Panc1 (cell line): ENCODE measurements around the gene KDM4B. TPM values are rescaled to one million over a fixed set of nuclear protein-coding genes. Genes with fewer than 3 reads are reported as not detected.

Experiments used
- ATAC-seq: fragments of 200-7000 bp; cut with Tn5 transposase; 2 replicates; pipeline ENCODE4 v1.9.1; 2020; ENCODE audit warnings: mild to moderate bottlenecking, moderate library complexity
- BruUV-seq: library from RNA; stranded (reverse); fragments of 400-500 nt; replicated peaks from 2 replicates; lab custom pipeline; 2021; lab: Mats Ljungman, UMichigan
- CTCF ChIA-PET: fragments of 300-600 bp; sonication (Branson Sonifier 250); formaldehyde crosslinking; loops from one replicate; lab custom pipeline; 2022; ENCODE audit warnings: antibody characterized with exemption; lab: Charles Lee
- POLR2A ChIA-PET: fragments of 300-600 bp; sonication (Branson Sonifier 250); formaldehyde crosslinking; loops from one replicate; lab custom pipeline; 2022; ENCODE audit warnings: antibody characterized with exemption; lab: Charles Lee
- DNase-seq: peaks from one replicate; pipeline ENCODE4 v3.0.0-alpha.2; 2010; ENCODE audit warnings: low read depth, low spot score
- H3K27ac ChIP-seq: 2 replicates; pipeline ENCODE4 v1.5.1; 2011; ENCODE audit warnings: mild to moderate bottlenecking, low read length, inconsistent platforms
- H3K27me3 ChIP-seq: fragments of 200-500 bp; sonication (Bioruptor generic); 2 replicates; pipeline ENCODE4 v1.6.0; 2014; ENCODE audit warnings: low read length, inconsistent platforms; ENCODE audit not compliant: control insufficient read depth, insufficient read depth
- H3K36me3 ChIP-seq: fragments of 200-500 bp; sonication (Bioruptor generic); 2 replicates; pipeline ENCODE4 v1.5.1; 2014; ENCODE audit warnings: inconsistent platforms, mild to moderate bottlenecking, low read length, moderate library complexity; ENCODE audit not compliant: control insufficient read depth, insufficient read depth
- H3K4me1 ChIP-seq: 2 replicates; pipeline ENCODE4 v1.5.1; 2011; ENCODE audit warnings: inconsistent platforms, mild to moderate bottlenecking, low read length, moderate library complexity; ENCODE audit not compliant: control insufficient read depth, insufficient read depth
- H3K4me3 ChIP-seq, 2 experiments: 2 replicates each; pipeline ENCODE4 v1.5.1; 2011 to 2012; ENCODE audit warnings: low read depth in 2 of 2, low read length in 2 of 2, mild to moderate bottlenecking in 2 of 2, inconsistent platforms in 1 of 2, moderate library complexity in 1 of 2
- H3K9me3 ChIP-seq: fragments of 200-500 bp; sonication (Bioruptor generic); 2 replicates; pipeline ENCODE4 v1.5.1; 2014; ENCODE audit warnings: low read depth, mild to moderate bottlenecking, inconsistent platforms, low read length, moderate library complexity; ENCODE audit not compliant: control insufficient read depth, insufficient read depth
- POLR2AphosphoS5 ChIP-seq: IDR thresholded peaks from 2 replicates; pipeline ENCODE4 v1.6.1; 2012; ENCODE audit warnings: mild to moderate bottlenecking, low read depth, low read length, moderate library complexity
- SIN3A ChIP-seq: IDR thresholded peaks from 2 replicates; pipeline ENCODE4 v1.6.1; 2012; ENCODE audit warnings: low read depth, mild to moderate bottlenecking, low read length, moderate library complexity, borderline replicate concordance; ENCODE audit not compliant: insufficient read depth
- TCF7L2 ChIP-seq: IDR thresholded peaks from 2 replicates; pipeline ENCODE4 v1.6.1; 2011; ENCODE audit warnings: mild to moderate bottlenecking, low read depth, low read length, inconsistent platforms
- in situ Hi-C: cut with HindIII; loops from 2 replicates; pipeline ENCODE4 v1.10.0; 2016; ENCODE audit warnings: low sequenced_read_pairs, low pct_unique_long_range_greater_than_20kb
- intact Hi-C: fragments of 100-400 bp; cut with micrococcal nuclease; formaldehyde crosslinking; loops from one replicate; pipeline ENCODE4 v1.10.0; 2022; ENCODE audit not compliant: unreplicated experiment
- total RNA-seq: library from RNA; stranded (reverse); gene quantifications from one replicate; pipeline ENCODE4 v1.2.1, GENCODE V29; 2021; ENCODE audit not compliant: unreplicated experiment
- TF ChIP-seq, protein P1 (sequence below): fragments of 450-650 bp; IDR thresholded peaks from 2 replicates; pipeline ENCODE4 v1.5.1; 2017; ENCODE audit warnings: mild to moderate bottlenecking
- TF ChIP-seq, protein P2 (sequence below), 2 experiments: IDR thresholded peaks; 2 replicates each; pipeline ENCODE4 v1.6.1; 2011 to 2012; ENCODE audit warnings: low read depth in 2 of 2, control low read depth in 1 of 2, low read length in 1 of 2, mild to moderate bottlenecking in 1 of 2, moderate library complexity in 1 of 2; ENCODE audit not compliant: insufficient read depth in 1 of 2

The KDM4B gene
- total RNA-seq, 1 experiment from 2014 or later, result 18.4 TPM

DNA sequence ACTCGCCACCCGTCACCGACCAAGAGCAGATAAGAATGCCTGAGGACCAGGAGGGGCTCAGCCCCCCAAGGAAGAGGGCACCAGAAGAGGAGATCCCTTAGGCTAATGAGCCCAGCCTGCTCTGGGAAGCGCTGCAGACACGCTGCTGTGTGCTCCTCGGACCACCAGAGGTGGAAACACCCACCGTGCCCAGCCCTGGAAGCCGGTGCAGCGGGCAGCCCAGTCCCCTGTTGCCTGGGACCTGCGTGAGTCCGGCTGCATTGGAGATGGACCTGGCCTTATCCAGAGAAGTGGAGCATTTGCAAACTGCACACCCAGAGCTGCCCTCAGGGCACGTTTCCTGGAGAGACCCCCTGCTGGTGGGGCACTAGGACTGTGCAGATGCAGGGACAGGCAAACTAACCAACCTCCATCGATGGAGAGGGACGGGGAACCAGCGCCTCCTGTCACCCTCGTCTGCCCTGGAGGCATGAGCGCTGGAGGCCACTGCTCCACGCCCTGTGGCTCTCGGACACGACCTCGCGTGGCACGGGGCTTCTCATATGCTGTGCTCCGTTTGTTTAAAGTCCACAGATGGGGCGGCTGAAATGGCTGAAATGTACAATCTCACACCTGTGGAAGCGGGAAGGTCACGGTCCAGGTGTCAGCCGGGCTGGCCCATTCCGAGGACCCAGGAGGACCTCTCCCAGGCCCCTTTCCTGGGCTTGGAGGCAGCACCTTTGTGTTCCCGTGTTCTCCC is 153.9 kb downstream of the KDM4B start:
- Histone ChIP-seq H3K27me3 (no peaks in the 10 kb centered on the region), H3K4me1 (no peaks in the 10 kb centered on the region), H3K4me3 (no peak overlapping the region), H3K27ac (no peak overlapping the region), H3K36me3 (no peaks in the 10 kb centered on the region), H3K9me3 (no peaks in the 10 kb centered on the region)
- no peak for TF ChIP-seq TCF7L2
- no TSS peak for BruUV-seq
- no peak for ATAC-seq
- POLR2A ChIA-PET, result no interaction called here
- DNase-seq, result no peak
- in situ Hi-C loops (no loop called here), intact Hi-C loops (no loop called here)
- CTCF ChIA-PET, result no interaction called here

DNA sequence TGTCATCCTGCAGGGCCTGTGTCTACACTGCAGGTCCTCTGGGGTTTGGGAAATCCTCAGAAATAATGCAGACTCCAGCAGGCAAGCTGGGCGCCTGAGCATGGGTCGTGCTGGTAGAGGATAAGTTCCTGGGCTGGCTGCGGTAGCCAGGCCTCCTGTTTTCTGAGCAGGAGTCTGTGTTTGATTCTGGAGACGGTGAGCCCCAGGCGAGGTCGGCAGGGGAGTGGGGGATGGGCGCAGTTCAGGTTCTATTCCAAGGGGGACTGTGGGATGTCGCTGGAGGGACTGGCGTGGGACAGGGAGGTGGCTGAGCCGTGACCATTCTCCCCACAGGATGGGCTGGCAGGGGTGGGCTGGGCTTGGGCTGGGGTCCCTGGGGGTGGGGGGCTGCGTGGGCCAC is 154.7 kb downstream of the KDM4B start:
- no peak for ATAC-seq
- no peak for DNase-seq
- Histone ChIP-seq H3K36me3 (no peaks in the 10 kb centered on the region), H3K4me3 (no peak overlapping the region), H3K27ac (no peak overlapping the region), H3K4me1 (no peaks in the 10 kb centered on the region), H3K9me3 (no peaks in the 10 kb centered on the region), H3K27me3 (no peaks in the 10 kb centered on the region)
- no TSS peak for BruUV-seq
- intact Hi-C loops (no loop called here), in situ Hi-C loops (no loop called here)
- ChIA-PET POLR2A (no interaction called here), CTCF (no interaction called here)
- TF ChIP-seq, protein P1, sequence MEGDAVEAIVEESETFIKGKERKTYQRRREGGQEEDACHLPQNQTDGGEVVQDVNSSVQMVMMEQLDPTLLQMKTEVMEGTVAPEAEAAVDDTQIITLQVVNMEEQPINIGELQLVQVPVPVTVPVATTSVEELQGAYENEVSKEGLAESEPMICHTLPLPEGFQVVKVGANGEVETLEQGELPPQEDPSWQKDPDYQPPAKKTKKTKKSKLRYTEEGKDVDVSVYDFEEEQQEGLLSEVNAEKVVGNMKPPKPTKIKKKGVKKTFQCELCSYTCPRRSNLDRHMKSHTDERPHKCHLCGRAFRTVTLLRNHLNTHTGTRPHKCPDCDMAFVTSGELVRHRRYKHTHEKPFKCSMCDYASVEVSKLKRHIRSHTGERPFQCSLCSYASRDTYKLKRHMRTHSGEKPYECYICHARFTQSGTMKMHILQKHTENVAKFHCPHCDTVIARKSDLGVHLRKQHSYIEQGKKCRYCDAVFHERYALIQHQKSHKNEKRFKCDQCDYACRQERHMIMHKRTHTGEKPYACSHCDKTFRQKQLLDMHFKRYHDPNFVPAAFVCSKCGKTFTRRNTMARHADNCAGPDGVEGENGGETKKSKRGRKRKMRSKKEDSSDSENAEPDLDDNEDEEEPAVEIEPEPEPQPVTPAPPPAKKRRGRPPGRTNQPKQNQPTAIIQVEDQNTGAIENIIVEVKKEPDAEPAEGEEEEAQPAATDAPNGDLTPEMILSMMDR, result no peak
- TF ChIP-seq SIN3A (no peak), POLR2AphosphoS5 (no peak), TCF7L2 (no peak)
- TF ChIP-seq, protein P2, sequence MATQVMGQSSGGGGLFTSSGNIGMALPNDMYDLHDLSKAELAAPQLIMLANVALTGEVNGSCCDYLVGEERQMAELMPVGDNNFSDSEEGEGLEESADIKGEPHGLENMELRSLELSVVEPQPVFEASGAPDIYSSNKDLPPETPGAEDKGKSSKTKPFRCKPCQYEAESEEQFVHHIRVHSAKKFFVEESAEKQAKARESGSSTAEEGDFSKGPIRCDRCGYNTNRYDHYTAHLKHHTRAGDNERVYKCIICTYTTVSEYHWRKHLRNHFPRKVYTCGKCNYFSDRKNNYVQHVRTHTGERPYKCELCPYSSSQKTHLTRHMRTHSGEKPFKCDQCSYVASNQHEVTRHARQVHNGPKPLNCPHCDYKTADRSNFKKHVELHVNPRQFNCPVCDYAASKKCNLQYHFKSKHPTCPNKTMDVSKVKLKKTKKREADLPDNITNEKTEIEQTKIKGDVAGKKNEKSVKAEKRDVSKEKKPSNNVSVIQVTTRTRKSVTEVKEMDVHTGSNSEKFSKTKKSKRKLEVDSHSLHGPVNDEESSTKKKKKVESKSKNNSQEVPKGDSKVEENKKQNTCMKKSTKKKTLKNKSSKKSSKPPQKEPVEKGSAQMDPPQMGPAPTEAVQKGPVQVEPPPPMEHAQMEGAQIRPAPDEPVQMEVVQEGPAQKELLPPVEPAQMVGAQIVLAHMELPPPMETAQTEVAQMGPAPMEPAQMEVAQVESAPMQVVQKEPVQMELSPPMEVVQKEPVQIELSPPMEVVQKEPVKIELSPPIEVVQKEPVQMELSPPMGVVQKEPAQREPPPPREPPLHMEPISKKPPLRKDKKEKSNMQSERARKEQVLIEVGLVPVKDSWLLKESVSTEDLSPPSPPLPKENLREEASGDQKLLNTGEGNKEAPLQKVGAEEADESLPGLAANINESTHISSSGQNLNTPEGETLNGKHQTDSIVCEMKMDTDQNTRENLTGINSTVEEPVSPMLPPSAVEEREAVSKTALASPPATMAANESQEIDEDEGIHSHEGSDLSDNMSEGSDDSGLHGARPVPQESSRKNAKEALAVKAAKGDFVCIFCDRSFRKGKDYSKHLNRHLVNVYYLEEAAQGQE (IDR thresholded peaks at IDR 0.05; ENCODE audit: insufficient read depth in 1 of 2, low read depth in 2 of 2, low read length in 1 of 2), result no peak

DNA sequence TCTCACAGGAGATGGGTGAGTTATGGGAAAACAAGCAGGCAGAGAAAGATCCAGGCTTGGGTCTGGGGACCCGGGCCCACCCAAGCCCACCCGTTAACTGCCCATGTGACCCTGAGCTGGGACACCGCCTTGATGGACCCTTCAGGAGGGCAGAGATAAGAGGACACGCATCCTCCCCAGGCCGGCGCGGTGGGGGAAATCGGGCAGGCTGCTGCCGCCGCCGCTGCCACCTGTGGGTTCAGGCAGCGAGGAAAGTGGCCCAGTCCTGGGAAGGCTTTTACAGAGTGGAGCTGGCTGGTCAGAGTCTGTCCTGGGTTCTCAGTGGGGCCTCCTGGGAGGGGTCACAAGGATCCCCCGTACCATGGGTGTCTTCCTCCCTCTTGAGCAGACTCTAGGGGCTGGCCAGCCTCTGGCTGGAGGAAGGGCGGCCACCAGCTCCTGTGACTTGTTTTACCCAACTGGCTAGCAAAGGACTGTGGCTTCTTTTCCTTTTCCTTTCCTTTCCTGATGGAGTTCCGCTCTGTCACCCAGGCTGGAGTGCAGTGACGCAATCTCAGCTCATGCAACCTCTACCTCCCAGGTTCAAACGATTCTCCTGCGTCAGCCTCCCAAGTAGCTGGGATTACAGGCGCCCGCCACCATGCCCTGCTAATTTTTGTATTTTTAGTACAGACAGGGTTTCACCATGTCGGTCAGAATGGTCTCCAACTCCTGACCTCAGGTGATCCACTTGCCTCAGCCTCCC is 155.4 kb downstream of the KDM4B start:
- H3K9me3 ChIP-seq, result no peaks in the 10 kb centered on the region
- ATAC-seq (no peak), DNase-seq (no peak)
- intact Hi-C loops (no loop called here), in situ Hi-C loops (no loop called here)
- ChIA-PET POLR2A (no interaction called here), CTCF (no interaction called here)
- TF ChIP-seq, protein P1, result no peak
- TF ChIP-seq, protein P2 (IDR thresholded peaks at IDR 0.05; ENCODE audit: insufficient read depth in 1 of 2, low read depth in 2 of 2, low read length in 1 of 2), result no peak
- TF ChIP-seq POLR2AphosphoS5 (no peak), TCF7L2 (no peak), SIN3A (no peak)
- no TSS peak for BruUV-seq
- H3K4me3 ChIP-seq, result no peak overlapping the region
- H3K4me1 ChIP-seq, result no peaks in the 10 kb centered on the region
- H3K36me3 ChIP-seq, result no peaks in the 10 kb centered on the region
- H3K27ac ChIP-seq, result no peak overlapping the region
- H3K27me3 ChIP-seq, result no peaks in the 10 kb centered on the region
